ENCODE measurements around the gene IRX4.

GRCh38 chr5:1918488-1919208 is 35.9 kb upstream of the IRX4 start:
- no peak for TF ChIP-seq CTCF (IDR thresholded peaks at IDR 0.05; ENCODE audit: insufficient read depth, low read depth, low read length)
- TF ChIP-seq EZH2 (IDR thresholded peaks at IDR 0.05; ENCODE audit: insufficient read depth, low read length), result no peak
